Neural cell (in vitro differentiated cells): ENCODE data around the gene DIS3L2. TPM values are rescaled to one million over a fixed set of nuclear protein-coding genes. Genes with fewer than 3 reads are reported as not detected.

Experiments used
- H2AFZ ChIP-seq: fragments of 200-600, 300-800 bp; sonication (generic), shearing (Covaris generic); 2 replicates; pipeline ENCODE4 v1.6.0; 2014; ENCODE audit warnings: low read depth, mild to moderate bottlenecking, antibody characterized with exemption, low read length, moderate library complexity
- H3F3A ChIP-seq: fragments of 200-600 bp; shearing (Covaris generic); 2 replicates; pipeline ENCODE4 v1.6.1; 2016; ENCODE audit warnings: mild to moderate bottlenecking, moderate library complexity, mixed read lengths, antibody characterized with exemption, low read length; ENCODE audit not compliant: insufficient read depth, poor library complexity, severe bottlenecking
- H3K27ac ChIP-seq: fragments of 200-600, 300-800 bp; sonication (generic), shearing (Covaris generic); 2 replicates; pipeline ENCODE4 v1.5.1; 2014; ENCODE audit warnings: mild to moderate bottlenecking, low read length, moderate library complexity
- H3K27me3 ChIP-seq: fragments of 300-800, 200-600 bp; sonication (generic), shearing (Covaris generic); 2 replicates; pipeline ENCODE4 v1.6.0; 2014; ENCODE audit warnings: mild to moderate bottlenecking, low read depth, low read length, moderate library complexity; ENCODE audit not compliant: insufficient read depth
- H3K36me3 ChIP-seq: fragments of 300-800, 200-600 bp; sonication (generic), shearing (Covaris generic); 2 replicates; pipeline ENCODE4 v1.5.1; 2014; ENCODE audit warnings: mild to moderate bottlenecking, antibody characterized with exemption, low read length, moderate library complexity; ENCODE audit not compliant: insufficient read depth
- H3K4me2 ChIP-seq: fragments of 300-800, 200-600 bp; sonication (generic), shearing (Covaris generic); 2 replicates; pipeline ENCODE4 v1.6.0; 2014; ENCODE audit warnings: mild to moderate bottlenecking, low read length
- H3K4me3 ChIP-seq: fragments of 300-800, 200-600 bp; sonication (generic), shearing (Covaris generic); 2 replicates; pipeline ENCODE4 v1.5.1; 2014; ENCODE audit warnings: mild to moderate bottlenecking, low read length, moderate library complexity
- H3K79me2 ChIP-seq: fragments of 200-600 bp; shearing (Covaris generic); replicated peaks from 2 replicates; pipeline ENCODE4 v1.6.0; 2014; ENCODE audit warnings: mild to moderate bottlenecking, low read length, moderate library complexity; ENCODE audit not compliant: insufficient read depth
- H3K9ac ChIP-seq: fragments of 300-800, 200-600 bp; sonication (generic), shearing (Covaris generic); 2 replicates; pipeline ENCODE4 v1.6.1; 2016; ENCODE audit warnings: mild to moderate bottlenecking, low read length, mixed read lengths
- H3K9me2 ChIP-seq: fragments of 200-600 bp; shearing (Covaris generic); 2 replicates; pipeline ENCODE4 v1.6.1; 2016; ENCODE audit warnings: mild to moderate bottlenecking, low read length, mixed read lengths; ENCODE audit not compliant: insufficient read depth
- H3K9me3 ChIP-seq: fragments of 200-600, 300-800 bp; sonication (generic), shearing (Covaris generic); 2 replicates; pipeline ENCODE4 v1.6.1; 2016; ENCODE audit warnings: mild to moderate bottlenecking, mixed run types, low read length, moderate library complexity, mixed read lengths
- H4K20me1 ChIP-seq: fragments of 200-600 bp; shearing (Covaris generic); 2 replicates; pipeline ENCODE4 v1.6.1; 2016; ENCODE audit warnings: mild to moderate bottlenecking, mixed run types; ENCODE audit not compliant: insufficient read depth
- CTCF ChIP-seq: fragments of 450-650 bp; IDR thresholded peaks from 2 replicates; pipeline ENCODE4 v1.5.1; 2014; ENCODE audit warnings: antibody characterized with exemption, mild to moderate bottlenecking, moderate library complexity; ENCODE audit not compliant: poor library complexity, severe bottlenecking
- EP300 ChIP-seq: fragments of 450-650 bp; conservative IDR thresholded peaks from 2 replicates; pipeline ENCODE4 v1.6.1; 2014; ENCODE audit warnings: antibody characterized with exemption, mild to moderate bottlenecking, moderate library complexity; ENCODE audit not compliant: poor library complexity, severe bottlenecking
- EZH2 ChIP-seq: fragments of 200-600, 300-800 bp; shearing (Covaris generic), sonication (generic); IDR thresholded peaks from 2 replicates; pipeline ENCODE4 v1.6.1; 2014; ENCODE audit warnings: antibody characterized with exemption, low read length, borderline replicate concordance, mild to moderate bottlenecking; ENCODE audit not compliant: insufficient read depth, poor library complexity, severe bottlenecking
- MXI1 ChIP-seq: fragments of 450-650 bp; conservative IDR thresholded peaks from 2 replicates; pipeline ENCODE4 v1.6.1; 2014; ENCODE audit warnings: antibody characterized with exemption, mild to moderate bottlenecking; ENCODE audit not compliant: poor library complexity, severe bottlenecking
- POLR2AphosphoS5 ChIP-seq: IDR thresholded peaks from 2 replicates; pipeline ENCODE4 v1.6.1; 2012
- RAD21 ChIP-seq: fragments of 450-650 bp; conservative IDR thresholded peaks from 2 replicates; pipeline ENCODE4 v1.6.1; 2014; ENCODE audit warnings: antibody characterized with exemption, mild to moderate bottlenecking, moderate library complexity
- REST ChIP-seq: IDR thresholded peaks from 2 replicates; pipeline ENCODE4 v1.6.1; 2012; ENCODE audit warnings: borderline replicate concordance
- SMC3 ChIP-seq: fragments of 450-650 bp; conservative IDR thresholded peaks from 2 replicates; pipeline ENCODE4 v1.6.1; 2014; ENCODE audit warnings: antibody characterized with exemption, mild to moderate bottlenecking, moderate library complexity; ENCODE audit not compliant: poor library complexity
- TAF1 ChIP-seq: IDR thresholded peaks from 2 replicates; pipeline ENCODE4 v1.6.1; 2012; ENCODE audit warnings: low read depth
- polyA plus RNA-seq: library from polyadenylated mRNA; depleted of rRNA; stranded (reverse); fragments of >200 nt; gene quantifications from 2 replicates; pipeline ENCODE4 v1.2.3, GENCODE V29; 2014

DIS3L2 gene
- polyA plus RNA-seq, 1 donor from 2014 or later = 20.0 TPM

- Histone ChIP-seq H2AFZ (no peak overlapping the region), H3K9me3 (no peaks in the 10 kb centered on the region), H3K9me2 (no peaks in the 10 kb centered on the region), H3K27me3 (no peaks in the 10 kb centered on the region), H3F3A (no peaks in the 10 kb centered on the region), H3K4me3 (no peak overlapping the region), H3K36me3 (no peaks in the 10 kb centered on the region), H3K27ac (no peak overlapping the region), H4K20me1 (no peaks in the 10 kb centered on the region), H3K4me2 (no peak overlapping the region), H3K9ac (no peak overlapping the region), H3K79me2 (no peaks in the 10 kb centered on the region)
- TF ChIP-seq EZH2 = no peak
- no peak for TF ChIP-seq RAD21
- TF ChIP-seq EP300 = no peak
- TF ChIP-seq CTCF = no peak
- no peak for TF ChIP-seq REST
- TF ChIP-seq TAF1 = no peak
- no peak for TF ChIP-seq SMC3
- TF ChIP-seq MXI1 = no peak
- TF ChIP-seq POLR2AphosphoS5 = no peak
Measured at GRCh38 chr2:232319067-232319802, 357.7 kb downstream of the DIS3L2 start.

GRCh38 chr2:232319803-232320442 lies 358.4 kb downstream of the DIS3L2 start:
- TF ChIP-seq POLR2AphosphoS5 (no peak), EZH2 (no peak), RAD21 (no peak), MXI1 (no peak), EP300 (no peak), REST (no peak), CTCF (no peak), TAF1 (no peak), SMC3 (no peak)
- H4K20me1 ChIP-seq = no peaks in the 10 kb centered on the region

More at GRCh38 chr2:232319803-232320442, 358.4 kb downstream of the DIS3L2 start:
- no peaks in the 10 kb centered on the region for H3F3A ChIP-seq
- H3K9me2 ChIP-seq = no peaks in the 10 kb centered on the region
- no peak overlapping the region for H3K4me3 ChIP-seq
- no peaks in the 10 kb centered on the region for H3K79me2 ChIP-seq
- no peaks in the 10 kb centered on the region for H3K36me3 ChIP-seq
- no peak overlapping the region for H3K27ac ChIP-seq
- H3K9me3 ChIP-seq = no peaks in the 10 kb centered on the region
- no peak overlapping the region for H2AFZ ChIP-seq
- no peaks in the 10 kb centered on the region for H3K27me3 ChIP-seq
- H3K4me2 ChIP-seq = no peak overlapping the region
- H3K9ac ChIP-seq = no peak overlapping the region
